ENCODE measurements around the gene THSD4.

Gene THSD4

DNA sequence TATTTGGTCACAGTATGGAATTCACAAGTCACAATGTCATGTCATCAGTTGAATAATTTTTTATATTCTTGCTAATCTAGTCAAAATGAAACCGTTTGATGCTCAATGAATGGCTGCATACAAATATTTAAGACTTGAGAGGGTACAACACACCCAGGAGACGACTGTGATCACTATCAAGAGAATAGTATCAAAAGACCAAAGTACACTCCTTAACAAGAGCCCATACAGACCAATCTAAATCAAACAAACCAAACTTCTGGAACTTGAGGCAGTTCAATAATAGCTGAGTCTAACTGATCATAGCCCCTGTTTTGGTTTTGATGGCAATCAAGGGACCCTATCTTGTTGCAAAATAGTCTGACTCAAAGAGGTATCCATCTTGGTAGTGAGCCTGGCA is 265.1 kb downstream of the THSD4 start:
- ChIA-PET POLR2A (no interaction called here), CTCF (no interaction called here)
- no peak for DNase-seq (ENCODE audit: extremely low spot score)
- TF ChIP-seq, protein P1, sequence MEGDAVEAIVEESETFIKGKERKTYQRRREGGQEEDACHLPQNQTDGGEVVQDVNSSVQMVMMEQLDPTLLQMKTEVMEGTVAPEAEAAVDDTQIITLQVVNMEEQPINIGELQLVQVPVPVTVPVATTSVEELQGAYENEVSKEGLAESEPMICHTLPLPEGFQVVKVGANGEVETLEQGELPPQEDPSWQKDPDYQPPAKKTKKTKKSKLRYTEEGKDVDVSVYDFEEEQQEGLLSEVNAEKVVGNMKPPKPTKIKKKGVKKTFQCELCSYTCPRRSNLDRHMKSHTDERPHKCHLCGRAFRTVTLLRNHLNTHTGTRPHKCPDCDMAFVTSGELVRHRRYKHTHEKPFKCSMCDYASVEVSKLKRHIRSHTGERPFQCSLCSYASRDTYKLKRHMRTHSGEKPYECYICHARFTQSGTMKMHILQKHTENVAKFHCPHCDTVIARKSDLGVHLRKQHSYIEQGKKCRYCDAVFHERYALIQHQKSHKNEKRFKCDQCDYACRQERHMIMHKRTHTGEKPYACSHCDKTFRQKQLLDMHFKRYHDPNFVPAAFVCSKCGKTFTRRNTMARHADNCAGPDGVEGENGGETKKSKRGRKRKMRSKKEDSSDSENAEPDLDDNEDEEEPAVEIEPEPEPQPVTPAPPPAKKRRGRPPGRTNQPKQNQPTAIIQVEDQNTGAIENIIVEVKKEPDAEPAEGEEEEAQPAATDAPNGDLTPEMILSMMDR (IDR thresholded peaks at IDR 0.05; ENCODE audit: control extremely low read depth, extremely low read depth, low read depth, missing control alignments): no peak

- no peak for DNase-seq (ENCODE audit: extremely low spot score)
- POLR2A ChIA-PET: no interaction called here
- CTCF ChIA-PET: interaction anchor here (1.0 kb wide), 1 partner anchor 18 kb away, joined by 3 read pairs; no protein-coding TSS in a partner anchor
- TF ChIP-seq, protein P1 (IDR thresholded peaks at IDR 0.05; ENCODE audit: control extremely low read depth, extremely low read depth, low read depth, missing control alignments): no peak
Measured at GRCh38 chr15:71384501-71384900, 269.2 kb downstream of the THSD4 start.

DNA sequence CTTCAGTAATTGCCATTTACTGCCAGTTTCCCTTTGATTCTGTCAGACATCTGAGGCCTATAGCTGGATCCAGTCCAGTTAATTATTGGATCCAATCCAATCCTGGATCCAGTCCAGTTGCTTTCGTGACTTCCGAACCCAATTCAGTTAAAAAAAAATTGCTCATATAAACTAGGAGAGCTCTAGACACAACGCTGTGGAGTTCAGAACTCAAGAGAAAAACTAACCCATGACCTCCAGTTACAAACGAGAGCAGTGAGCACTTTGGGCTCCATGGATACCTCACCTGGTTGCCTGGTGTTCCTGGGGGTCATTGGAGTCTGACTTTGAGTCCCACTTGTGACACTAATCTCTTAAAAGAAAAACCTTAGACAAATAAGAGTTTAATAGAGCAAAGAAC is 269.8 kb downstream of the THSD4 start:
- TF ChIP-seq, protein P1 (IDR thresholded peaks at IDR 0.05; ENCODE audit: control extremely low read depth, extremely low read depth, low read depth, missing control alignments): no peak
- ChIA-PET POLR2A (no interaction called here), CTCF (interaction anchor here (1.2 kb wide), 1 partner anchor 21 kb away, joined by 3 read pairs; no protein-coding TSS in a partner anchor)
- DNase-seq (ENCODE audit: extremely low spot score): no peak

DNA sequence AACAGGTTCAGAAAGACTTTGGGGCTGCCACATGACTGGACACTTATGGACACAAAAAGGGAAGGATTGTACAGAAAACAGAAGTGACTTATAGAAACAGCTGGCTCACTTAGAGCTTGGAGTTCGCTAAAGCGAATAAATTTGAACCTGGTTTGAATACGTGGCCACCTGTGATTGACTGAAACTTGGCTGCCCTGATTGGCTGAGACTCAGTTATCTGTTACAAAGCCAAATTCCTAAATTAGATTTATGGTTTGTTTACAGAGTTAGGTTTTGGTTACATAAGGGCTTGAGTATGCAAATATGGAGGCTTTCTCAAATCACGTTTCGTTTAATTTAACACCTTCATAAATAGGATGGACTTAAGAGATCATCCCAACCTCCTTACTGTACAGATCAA is 270.2 kb downstream of the THSD4 start:
- POLR2A ChIA-PET: no interaction called here
- no peak for DNase-seq (ENCODE audit: extremely low spot score)
- CTCF ChIA-PET: interaction anchor here (1.0 to 1.6 kb wide), 5 partner anchors 8 to 59 kb away, joined by 3 to 6 read pairs (median 3); no protein-coding TSS in a partner anchor
- TF ChIP-seq, protein P1 (IDR thresholded peaks at IDR 0.05; ENCODE audit: control extremely low read depth, extremely low read depth, low read depth, missing control alignments): no peak

DNA sequence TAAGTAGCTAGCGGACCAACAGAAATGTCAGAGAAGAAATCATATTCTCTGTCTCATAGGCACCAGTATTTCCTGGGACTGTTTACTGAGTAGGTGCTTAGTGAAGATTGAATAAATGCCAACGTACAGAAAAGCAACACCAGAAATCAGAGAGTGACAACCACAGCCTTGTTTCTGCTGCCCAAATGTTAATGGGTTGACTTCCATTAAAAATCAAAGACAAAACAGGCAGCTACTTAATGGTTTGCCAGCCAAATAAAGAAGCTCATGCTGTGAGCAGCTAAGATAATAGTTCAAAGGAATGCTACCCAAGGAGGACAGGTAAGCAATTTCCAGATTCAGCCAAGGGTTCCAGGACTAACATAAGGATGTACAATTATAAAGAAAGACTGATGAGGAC is 270.7 kb downstream of the THSD4 start:
- ChIA-PET POLR2A (no interaction called here), CTCF (interaction anchor here (1.0 to 1.6 kb wide), 7 partner anchors 9 to 58 kb away, joined by 3 to 8 read pairs (median 3); no protein-coding TSS in a partner anchor)
- TF ChIP-seq, protein P1 (IDR thresholded peaks at IDR 0.05; ENCODE audit: control extremely low read depth, extremely low read depth, low read depth, missing control alignments): no peak

GRCh38 chr15:71386448-71387236 is 271.4 kb downstream of the THSD4 start:
- POLR2A ChIA-PET: no interaction called here
- no peak for DNase-seq (ENCODE audit: extremely low spot score)
- TF ChIP-seq, protein P1 (IDR thresholded peaks at IDR 0.05; ENCODE audit: control extremely low read depth, extremely low read depth, low read depth, missing control alignments): peak; percentile 7
- CTCF ChIA-PET: interaction anchor here (0.8 to 1.6 kb wide), 7 partner anchors 9 to 57 kb away, joined by 3 to 8 read pairs (median 3); no protein-coding TSS in a partner anchor

More for the DNA sequence above, 270.7 kb downstream of the THSD4 start:
- DNase-seq (ENCODE audit: extremely low spot score): no peak

All from GM10248 (cell line).